ENCODE measurements around the gene ALOX5. TPM values are rescaled to one million over a fixed set of nuclear protein-coding genes. Genes with fewer than 3 reads are reported as not detected.

Gene ALOX5
- total RNA-seq, 4 donors from 2014 or later, result 13.5 to 27.2 (median 21.1) TPM

- Histone ChIP-seq H3K4me1 (peaks cover 0 to 3% (median 0%) of the 10 kb centered on the region in 4 donors), H3K36me3 (peaks cover 0 to 16% (median 2%) of the 10 kb centered on the region in 4 donors), H3K27me3 (no peaks in the 10 kb centered on the region), H3K4me3 (no peak overlapping the region), H3K27ac (no peak overlapping the region), H3K9me3 (no peaks in the 10 kb centered on the region)
- intact Hi-C loops (cut with DNase I; ENCODE audit: low total_unique reads), result no loop called here
- in situ Hi-C loops (cut with MboI; ENCODE audit: low pct_ligation_motif_present in 1 of 4, low pct_unique_long_range_greater_than_20kb in 1 of 4, low sequenced_read_pairs in 3 of 4), result loop anchor here in 2 of 4 donors (25.0 kb wide), 1 partner anchor 209 kb away; the partner anchor contains the start of gene ZFAND4 (in 2 of the 2)
- no peak for DNase-seq
- 91% methylated on average over 9 of the region's 9 CpGs; no CpG with 5 or more reads in 1 of the 2 donors for WGBS, 2 donors (ENCODE audit: low coverage in 1 of 2)
- no peak for TF ChIP-seq POLR2AphosphoS5 (IDR thresholded peaks at IDR 0.05)
Measured at GRCh38 chr10:45453639-45454255, 79.7 kb downstream of the ALOX5 start.

GRCh38 chr10:45454262-45454661 lies 80.2 kb downstream of the ALOX5 start:
- peaks cover 0 to 16% (median 3%) of the 10 kb centered on the region in 4 donors for H3K36me3 ChIP-seq
- H3K27ac ChIP-seq, result no peak overlapping the region
- TF ChIP-seq EP300 (IDR thresholded peaks at IDR 0.05; ENCODE audit: low read depth), result no peak
- no peak for TF ChIP-seq POLR2AphosphoS5 (IDR thresholded peaks at IDR 0.05)
- TF ChIP-seq POLR2A (IDR thresholded peaks at IDR 0.05), result no peak
- no peak for TF ChIP-seq CTCF (IDR thresholded peaks at IDR 0.05)
- WGBS, 2 donors (ENCODE audit: low coverage in 1 of 2), result 40 to 69% methylated on average over 2 to 9 of the region's 9 CpGs
- intact Hi-C loops (cut with DNase I; ENCODE audit: low total_unique reads), result no loop called here
- no peaks in the 10 kb centered on the region for H3K9me3 ChIP-seq
- DNase-seq, result no peak
- H3K27me3 ChIP-seq, result no peaks in the 10 kb centered on the region
- no peak overlapping the region for H3K4me3 ChIP-seq
- H3K4me1 ChIP-seq, result peaks cover 0 to 3% (median 0%) of the 10 kb centered on the region in 4 donors
- in situ Hi-C loops (cut with MboI; ENCODE audit: low pct_ligation_motif_present in 1 of 4, low pct_unique_long_range_greater_than_20kb in 1 of 4, low sequenced_read_pairs in 3 of 4), result loop anchor here in 2 of 4 donors (25.0 kb wide), 1 partner anchor 208 kb away; the partner anchor contains the start of gene ZFAND4 (in 2 of the 2)

- WGBS, 2 donors (ENCODE audit: low coverage in 1 of 2), result 69 to 76% methylated on average over 3 of the region's 3 CpGs
- H3K27me3 ChIP-seq, result no peaks in the 10 kb centered on the region
- no peak overlapping the region for H3K27ac ChIP-seq
- intact Hi-C loops (cut with DNase I; ENCODE audit: low total_unique reads), result no loop called here
- peaks cover 0 to 3% (median 0%) of the 10 kb centered on the region in 4 donors for H3K4me1 ChIP-seq
- H3K9me3 ChIP-seq, result no peaks in the 10 kb centered on the region
- DNase-seq, result no peak
- TF ChIP-seq POLR2AphosphoS5 (IDR thresholded peaks at IDR 0.05) (no peak), EP300 (IDR thresholded peaks at IDR 0.05; ENCODE audit: low read depth) (no peak), CTCF (IDR thresholded peaks at IDR 0.05) (no peak), POLR2A (IDR thresholded peaks at IDR 0.05) (no peak)
- H3K36me3 ChIP-seq, result peaks cover 0 to 16% (median 4%) of the 10 kb centered on the region in 4 donors
- in situ Hi-C loops (cut with MboI; ENCODE audit: low pct_ligation_motif_present in 1 of 4, low pct_unique_long_range_greater_than_20kb in 1 of 4, low sequenced_read_pairs in 3 of 4), result loop anchor here in 2 of 4 donors (25.0 kb wide), 1 partner anchor 207 kb away; the partner anchor contains the start of gene ZFAND4 (in 2 of the 2)
- H3K4me3 ChIP-seq, result no peak overlapping the region
Measured at GRCh38 chr10:45454859-45455258, 80.8 kb downstream of the ALOX5 start.

GRCh38 chr10:45456233-45456632 lies 82.2 kb downstream of the ALOX5 start:
- no peak overlapping the region for H3K4me3 ChIP-seq
- 96 to 100% methylated on average over 2 to 7 of the region's 7 CpGs for WGBS, 2 donors (ENCODE audit: low coverage in 1 of 2)
- H3K4me1 ChIP-seq, result peaks cover 0 to 3% (median 0%) of the 10 kb centered on the region in 4 donors
- no peaks in the 10 kb centered on the region for H3K27me3 ChIP-seq
- in situ Hi-C loops (cut with MboI; ENCODE audit: low pct_ligation_motif_present in 1 of 4, low pct_unique_long_range_greater_than_20kb in 1 of 4, low sequenced_read_pairs in 3 of 4), result loop anchor here in 2 of 4 donors (25.0 kb wide), 1 partner anchor 206 kb away; the partner anchor contains the start of gene ZFAND4 (in 2 of the 2)
- intact Hi-C loops (cut with DNase I; ENCODE audit: low total_unique reads), result no loop called here
- H3K9me3 ChIP-seq, result no peaks in the 10 kb centered on the region
- H3K36me3 ChIP-seq, result peaks cover 0 to 22% (median 4%) of the 10 kb centered on the region in 4 donors
- DNase-seq, result no peak
- TF ChIP-seq EP300 (IDR thresholded peaks at IDR 0.05; ENCODE audit: low read depth) (no peak), CTCF (IDR thresholded peaks at IDR 0.05) (no peak), POLR2A (IDR thresholded peaks at IDR 0.05) (no peak)
- no peak overlapping the region for H3K27ac ChIP-seq

All from transverse colon (tissue), 4 donors.